ENCODE results near the gene PHACTR1. TPM values are rescaled to one million over a fixed set of nuclear protein-coding genes. Genes with fewer than 3 reads are reported as not detected.

Gene PHACTR1
- total and polyA plus RNA-seq, 8 donors: 0.46 to 17.4 (median 6.4) TPM; not detected in 1

DNA sequence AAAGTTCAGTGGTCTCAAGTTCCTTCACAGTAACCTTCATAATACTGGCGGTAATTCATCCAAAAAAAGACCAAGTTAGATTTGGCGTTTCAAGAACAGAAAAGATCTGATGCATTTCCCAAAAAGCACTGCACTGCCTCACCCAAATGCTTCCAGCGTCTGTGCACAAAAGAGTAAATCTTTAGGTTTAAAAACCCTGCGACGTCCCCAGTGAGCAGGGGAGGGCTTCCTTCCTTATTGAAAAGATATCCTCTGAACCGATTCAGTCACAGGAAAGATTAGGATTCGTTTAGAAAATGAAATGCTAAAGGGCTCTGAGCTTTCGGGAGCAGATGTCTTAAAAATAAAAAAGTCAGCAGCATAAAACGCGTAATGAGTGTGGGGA is 611.1 kb downstream of the PHACTR1 start:
- Histone ChIP-seq H3K9me3 (no peaks in the 10 kb centered on the region), H3K27me3 (no peaks in the 10 kb centered on the region), H3K4me1 (peaks cover 0 to 27% (median 12%) of the 10 kb centered on the region in 4 donors), H3K36me3 (peaks cover 12 to 32% (median 29%) of the 10 kb centered on the region in 4 donors), H3K27ac (peak overlapping the region in 4 of 5 donors; percentile 91 to 98 (median 95)), H3K4me3 (peak overlapping the region; percentile 73 to 82 (median 81))
- DNase-seq: peak in 1 of 2 donors; percentile 30
- intact Hi-C loops (cut with DNase I; ENCODE audit: low total_unique reads): no loop called here
- no peak for TF ChIP-seq POLR2AphosphoS5 (IDR thresholded peaks at IDR 0.05)
- TF ChIP-seq, protein P1, sequence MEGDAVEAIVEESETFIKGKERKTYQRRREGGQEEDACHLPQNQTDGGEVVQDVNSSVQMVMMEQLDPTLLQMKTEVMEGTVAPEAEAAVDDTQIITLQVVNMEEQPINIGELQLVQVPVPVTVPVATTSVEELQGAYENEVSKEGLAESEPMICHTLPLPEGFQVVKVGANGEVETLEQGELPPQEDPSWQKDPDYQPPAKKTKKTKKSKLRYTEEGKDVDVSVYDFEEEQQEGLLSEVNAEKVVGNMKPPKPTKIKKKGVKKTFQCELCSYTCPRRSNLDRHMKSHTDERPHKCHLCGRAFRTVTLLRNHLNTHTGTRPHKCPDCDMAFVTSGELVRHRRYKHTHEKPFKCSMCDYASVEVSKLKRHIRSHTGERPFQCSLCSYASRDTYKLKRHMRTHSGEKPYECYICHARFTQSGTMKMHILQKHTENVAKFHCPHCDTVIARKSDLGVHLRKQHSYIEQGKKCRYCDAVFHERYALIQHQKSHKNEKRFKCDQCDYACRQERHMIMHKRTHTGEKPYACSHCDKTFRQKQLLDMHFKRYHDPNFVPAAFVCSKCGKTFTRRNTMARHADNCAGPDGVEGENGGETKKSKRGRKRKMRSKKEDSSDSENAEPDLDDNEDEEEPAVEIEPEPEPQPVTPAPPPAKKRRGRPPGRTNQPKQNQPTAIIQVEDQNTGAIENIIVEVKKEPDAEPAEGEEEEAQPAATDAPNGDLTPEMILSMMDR (IDR thresholded peaks at IDR 0.05): no peak
- no peak for TF ChIP-seq EP300 (IDR thresholded peaks at IDR 0.05)
- no peak for TF ChIP-seq POLR2A (IDR thresholded peaks at IDR 0.05)
- 0 to 1% (median 0%) methylated on average over 10 of the region's 10 CpGs for WGBS, 5 donors

DNA sequence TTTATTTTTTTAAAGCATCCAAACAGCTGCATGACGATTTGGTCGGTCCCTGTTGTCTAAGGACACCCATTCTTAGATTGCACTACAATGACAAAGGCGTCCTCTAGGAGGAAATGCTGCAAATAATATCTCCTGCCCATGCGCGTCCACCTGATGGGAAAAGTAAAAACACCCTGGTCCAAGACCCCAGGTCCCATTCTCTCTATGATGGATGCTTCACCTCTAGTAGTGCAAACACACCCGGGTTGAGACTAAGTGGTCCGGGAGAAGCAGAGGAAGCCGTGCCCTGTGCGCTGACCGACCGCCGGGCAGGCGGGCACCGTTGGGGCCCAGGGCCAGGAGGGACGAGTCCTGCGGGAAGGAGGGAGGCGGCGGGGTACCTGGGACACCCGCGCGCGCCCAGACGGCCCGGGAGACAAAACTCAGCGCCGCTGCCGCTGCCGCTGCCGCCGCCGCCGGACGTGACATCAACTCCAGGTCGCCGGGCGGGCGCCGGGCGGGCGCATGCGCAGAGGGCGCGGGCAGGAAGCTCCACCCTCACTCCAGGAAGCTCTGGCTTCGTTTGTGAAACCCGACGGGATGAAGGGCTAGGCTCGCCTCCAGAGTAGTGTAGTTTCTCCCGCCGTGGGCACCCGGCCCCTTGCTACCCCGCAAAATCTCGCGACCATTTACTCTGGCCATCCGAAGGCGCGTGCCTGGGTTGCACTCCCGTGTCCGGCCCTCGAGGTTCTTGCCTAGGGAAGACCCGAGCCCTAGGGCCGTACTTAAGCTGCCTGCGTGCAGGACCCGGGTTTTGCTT is 611.7 kb downstream of the PHACTR1 start, which contains the start of gene TBC1D7:
Gene TBC1D7 (minus strand): TSS at position 462 of the 799 bp plus-strand sequence. CDS start 1,639 bp downstream, outside the sequence.
- no peaks in the 10 kb centered on the region for H3K9me3 ChIP-seq
- intact Hi-C loops (cut with DNase I; ENCODE audit: low total_unique reads): no loop called here
- TF ChIP-seq POLR2AphosphoS5 (IDR thresholded peaks at IDR 0.05) (peak; percentile 79 to 96 (median 94)), POLR2A (IDR thresholded peaks at IDR 0.05) (peak in 1 of 4 donors; percentile 31), EP300 (IDR thresholded peaks at IDR 0.05) (no peak)
- TF ChIP-seq, protein P1 (IDR thresholded peaks at IDR 0.05): no peak
- 0 to 1% (median 0%) methylated on average over 26 to 63 of the region's 63 CpGs for WGBS, 5 donors
- peaks cover 12 to 26% (median 23%) of the 10 kb centered on the region in 4 donors for H3K36me3 ChIP-seq
- peak; percentile 95 to 98 for DNase-seq
- no peaks in the 10 kb centered on the region for H3K27me3 ChIP-seq
- peak within 1 kb of the TSS; percentile 73 to 82 (median 81) for H3K4me3 ChIP-seq
- H3K27ac ChIP-seq: peak within 1 kb of the TSS; percentile 91 to 98 (median 95)
- H3K4me1 ChIP-seq: peaks cover 0 to 27% (median 12%) of the 10 kb centered on the region in 4 donors

DNA sequence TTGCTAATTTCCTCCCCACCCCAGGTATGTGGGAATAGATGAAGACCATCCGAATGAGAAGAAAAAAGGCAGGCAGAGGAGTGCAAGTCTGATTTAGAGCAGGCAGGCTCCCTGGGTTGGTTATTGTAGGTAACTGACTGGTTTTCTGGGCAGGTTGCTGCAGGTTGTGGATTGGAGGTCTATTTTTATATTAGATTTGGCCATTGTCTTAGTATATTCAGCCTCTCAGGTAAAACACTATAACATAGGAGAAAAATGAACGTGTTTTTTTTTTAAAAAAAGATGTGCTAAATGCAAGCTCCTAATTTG is 612.3 kb downstream of the PHACTR1 start:
- peak overlapping the region; percentile 91 to 98 (median 95) for H3K27ac ChIP-seq
- no peak for DNase-seq
- 0 to 5% (median 2%) methylated on average over 2 of the region's 2 CpGs for WGBS, 5 donors
- no peaks in the 10 kb centered on the region for H3K9me3 ChIP-seq
- no peaks in the 10 kb centered on the region for H3K27me3 ChIP-seq
- TF ChIP-seq POLR2A (IDR thresholded peaks at IDR 0.05) (no peak), POLR2AphosphoS5 (IDR thresholded peaks at IDR 0.05) (no peak), EP300 (IDR thresholded peaks at IDR 0.05) (no peak)
- TF ChIP-seq, protein P1 (IDR thresholded peaks at IDR 0.05): no peak
- peaks cover 12 to 20% (median 18%) of the 10 kb centered on the region in 4 donors for H3K36me3 ChIP-seq
- peaks cover 0 to 27% (median 12%) of the 10 kb centered on the region in 4 donors for H3K4me1 ChIP-seq
- intact Hi-C loops (cut with DNase I; ENCODE audit: low total_unique reads): no loop called here
- peak overlapping the region; percentile 73 to 82 (median 81) for H3K4me3 ChIP-seq

DNA sequence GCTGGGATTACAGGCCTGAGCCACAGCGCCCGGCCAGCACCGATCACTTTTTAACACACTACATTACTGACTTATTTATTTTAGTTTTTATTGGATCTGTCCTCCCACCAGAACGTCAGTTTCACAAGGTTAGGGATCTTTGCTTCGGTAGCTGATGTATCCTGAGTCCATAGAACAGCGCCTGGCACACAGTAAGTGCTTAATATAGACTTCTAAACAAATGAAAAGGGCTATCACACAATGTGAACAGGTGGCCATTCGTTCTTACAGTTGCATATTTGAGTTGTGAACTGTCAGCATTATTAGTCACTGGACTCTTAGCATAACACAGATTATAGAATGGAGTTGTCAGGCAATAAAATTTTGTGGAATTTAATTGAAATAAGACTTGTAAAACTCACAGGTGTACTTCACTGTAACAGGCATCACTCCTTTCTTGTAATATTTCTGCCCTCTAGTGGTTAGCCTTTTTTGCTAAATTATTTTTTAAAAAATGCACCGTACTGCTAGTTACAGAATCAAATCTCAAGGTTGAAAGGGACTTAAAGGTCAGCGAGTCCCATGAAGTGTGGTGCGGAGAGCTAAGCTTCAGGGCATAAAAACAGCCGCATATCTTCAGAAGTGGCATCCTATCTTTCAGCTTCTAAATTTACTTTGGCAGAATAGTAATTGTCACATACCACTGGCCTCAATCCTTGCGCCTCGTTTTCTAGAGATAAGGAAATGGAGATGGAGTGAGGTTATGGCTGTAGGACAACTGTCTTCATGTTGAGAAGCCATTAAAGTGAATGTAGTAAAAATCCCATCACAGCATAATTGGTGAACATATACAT is 615.2 kb downstream of the PHACTR1 start:
- H3K27me3 ChIP-seq: no peaks in the 10 kb centered on the region
- peaks cover 0 to 21% (median 12%) of the 10 kb centered on the region in 4 donors for H3K4me1 ChIP-seq
- no peaks in the 10 kb centered on the region for H3K36me3 ChIP-seq
- intact Hi-C loops (cut with DNase I; ENCODE audit: low total_unique reads): loop anchor here (10.0 kb wide), 1 partner anchor 417 kb away; no protein-coding TSS in a partner anchor
- no peak overlapping the region for H3K4me3 ChIP-seq
- H3K9me3 ChIP-seq: no peaks in the 10 kb centered on the region
- no peak overlapping the region for H3K27ac ChIP-seq
- TF ChIP-seq POLR2AphosphoS5 (IDR thresholded peaks at IDR 0.05) (no peak), EP300 (IDR thresholded peaks at IDR 0.05) (no peak), POLR2A (IDR thresholded peaks at IDR 0.05) (no peak)
- TF ChIP-seq, protein P1 (IDR thresholded peaks at IDR 0.05): peak in 4 of 7 experiments; percentile 30 to 70 (median 60)
- WGBS, 5 donors: 46 to 51% (median 49%) methylated on average over 13 of the region's 13 CpGs
- DNase-seq: peak in 1 of 2 donors; percentile 41

Measured in stomach (tissue), 9 donors.